ENCODE data around the gene XPO1.
"Not testable (repeated sequence)": the region's sequence is repeated elsewhere in the genome, so short reads cannot be mapped to it uniquely, and the experiment has no call there.

The XPO1 gene, protein sequence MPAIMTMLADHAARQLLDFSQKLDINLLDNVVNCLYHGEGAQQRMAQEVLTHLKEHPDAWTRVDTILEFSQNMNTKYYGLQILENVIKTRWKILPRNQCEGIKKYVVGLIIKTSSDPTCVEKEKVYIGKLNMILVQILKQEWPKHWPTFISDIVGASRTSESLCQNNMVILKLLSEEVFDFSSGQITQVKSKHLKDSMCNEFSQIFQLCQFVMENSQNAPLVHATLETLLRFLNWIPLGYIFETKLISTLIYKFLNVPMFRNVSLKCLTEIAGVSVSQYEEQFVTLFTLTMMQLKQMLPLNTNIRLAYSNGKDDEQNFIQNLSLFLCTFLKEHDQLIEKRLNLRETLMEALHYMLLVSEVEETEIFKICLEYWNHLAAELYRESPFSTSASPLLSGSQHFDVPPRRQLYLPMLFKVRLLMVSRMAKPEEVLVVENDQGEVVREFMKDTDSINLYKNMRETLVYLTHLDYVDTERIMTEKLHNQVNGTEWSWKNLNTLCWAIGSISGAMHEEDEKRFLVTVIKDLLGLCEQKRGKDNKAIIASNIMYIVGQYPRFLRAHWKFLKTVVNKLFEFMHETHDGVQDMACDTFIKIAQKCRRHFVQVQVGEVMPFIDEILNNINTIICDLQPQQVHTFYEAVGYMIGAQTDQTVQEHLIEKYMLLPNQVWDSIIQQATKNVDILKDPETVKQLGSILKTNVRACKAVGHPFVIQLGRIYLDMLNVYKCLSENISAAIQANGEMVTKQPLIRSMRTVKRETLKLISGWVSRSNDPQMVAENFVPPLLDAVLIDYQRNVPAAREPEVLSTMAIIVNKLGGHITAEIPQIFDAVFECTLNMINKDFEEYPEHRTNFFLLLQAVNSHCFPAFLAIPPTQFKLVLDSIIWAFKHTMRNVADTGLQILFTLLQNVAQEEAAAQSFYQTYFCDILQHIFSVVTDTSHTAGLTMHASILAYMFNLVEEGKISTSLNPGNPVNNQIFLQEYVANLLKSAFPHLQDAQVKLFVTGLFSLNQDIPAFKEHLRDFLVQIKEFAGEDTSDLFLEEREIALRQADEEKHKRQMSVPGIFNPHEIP (N-terminal part only)

DNA sequence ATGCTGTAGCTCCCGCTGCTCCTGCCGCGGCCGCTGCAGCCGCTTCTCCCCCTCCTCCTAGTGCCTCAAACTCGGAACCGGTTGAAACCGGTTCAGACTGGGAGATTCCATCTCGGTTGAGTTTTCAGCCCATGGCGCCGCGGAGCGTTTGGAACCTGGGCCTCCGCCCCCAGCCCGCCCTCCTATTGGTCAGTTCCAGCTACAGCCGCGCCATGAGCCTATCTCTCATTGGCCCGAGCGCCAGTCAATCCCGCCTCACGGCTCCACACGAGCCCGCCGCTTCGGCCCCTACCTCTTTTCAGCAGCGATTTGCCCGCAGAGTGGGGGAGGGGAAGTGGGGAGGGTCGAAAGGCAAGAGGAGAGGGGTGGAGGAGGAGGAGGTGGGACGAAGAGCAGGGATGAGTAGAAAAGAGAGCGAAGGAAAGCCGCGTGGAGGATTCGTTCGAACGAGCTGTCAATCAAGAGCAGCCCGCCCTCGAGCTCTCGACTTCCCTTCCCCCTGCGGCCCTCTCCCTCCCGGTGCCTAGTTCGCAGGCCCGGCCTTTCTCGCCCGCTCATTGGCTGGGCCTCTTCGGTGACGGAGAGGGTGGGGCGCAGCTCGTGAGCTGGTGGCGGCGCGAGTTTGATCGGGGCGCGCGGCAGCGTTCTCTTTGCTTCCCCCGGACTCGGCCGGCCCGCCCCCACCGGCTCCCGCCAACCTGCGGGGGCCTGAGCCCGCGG lies at the start of gene XPO1:
Gene XPO1 (minus strand): TSS at position 157 of the 720 bp plus-strand sequence. CDS start 4,459 bp downstream, outside the sequence.
- Mint-ChIP-seq H3K27ac (peak within 1 kb of the TSS; percentile 95), H3K4me3 (peak within 1 kb of the TSS; percentile 84), H3K36me3 (peaks cover 28% of the 10 kb centered on the region), H3K4me1 (peaks cover 38% of the 10 kb centered on the region), H3K9me3 (no peaks in the 10 kb centered on the region), H3K27me3 (peaks cover 10% of the 10 kb centered on the region)
- CTCF ChIA-PET: no interaction called here
- DNase-seq: peak; percentile 99

DNA sequence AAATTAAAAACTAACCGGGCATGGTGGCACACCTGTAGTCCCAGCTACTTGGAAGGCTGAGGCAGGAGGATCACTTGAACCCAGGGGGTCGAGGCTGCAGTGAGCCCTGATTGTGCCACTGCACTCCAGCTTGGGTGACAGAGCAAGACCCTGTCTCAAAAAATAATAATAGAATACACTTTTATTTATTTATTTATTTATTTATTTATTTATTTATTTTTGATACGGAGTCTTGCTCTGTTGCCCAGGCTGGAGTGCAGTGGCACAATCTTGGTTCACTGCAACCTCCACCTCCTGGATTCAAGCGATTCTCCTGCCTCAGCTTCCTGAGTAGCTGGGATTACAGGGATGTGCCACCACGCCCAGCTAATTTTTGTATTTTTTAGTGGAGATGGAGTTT lies 48.8 kb upstream of the XPO1 start:
- H3K36me3 Mint-ChIP-seq, H3K27me3 Mint-ChIP-seq, H3K4me1 Mint-ChIP-seq, H3K27ac Mint-ChIP-seq, CTCF ChIA-PET, H3K4me3 Mint-ChIP-seq, DNase-seq, H3K9me3 Mint-ChIP-seq: not testable (repeated sequence)

GRCh38 chr2:61585383-61585782 lies 47.2 kb upstream of the XPO1 start:
- Mint-ChIP-seq H3K27ac (no peak overlapping the region), H3K4me3 (no peak overlapping the region), H3K9me3 (no peaks in the 10 kb centered on the region), H3K4me1 (peaks cover 5% of the 10 kb centered on the region), H3K36me3 (no peaks in the 10 kb centered on the region), H3K27me3 (no peaks in the 10 kb centered on the region)
- CTCF ChIA-PET: no interaction called here
- no peak for DNase-seq

GRCh38 chr2:61584368-61584767 lies 46.2 kb upstream of the XPO1 start:
- H3K4me3 Mint-ChIP-seq, H3K27me3 Mint-ChIP-seq, H3K4me1 Mint-ChIP-seq, H3K9me3 Mint-ChIP-seq, H3K27ac Mint-ChIP-seq, H3K36me3 Mint-ChIP-seq, DNase-seq, CTCF ChIA-PET: not testable (repeated sequence)

GRCh38 chr2:61582165-61582564 lies 44.0 kb upstream of the XPO1 start:
- no peaks in the 10 kb centered on the region for H3K36me3 Mint-ChIP-seq
- H3K4me1 Mint-ChIP-seq: peaks cover 5% of the 10 kb centered on the region
- no peaks in the 10 kb centered on the region for H3K27me3 Mint-ChIP-seq
- H3K27ac Mint-ChIP-seq: no peak overlapping the region
- no peak overlapping the region for H3K4me3 Mint-ChIP-seq
- CTCF ChIA-PET: interaction anchor here (0.6 kb wide), 1 partner anchor 127 kb away, joined by 7 read pairs; no protein-coding TSS in a partner anchor
- no peaks in the 10 kb centered on the region for H3K9me3 Mint-ChIP-seq
- DNase-seq: no peak

DNA sequence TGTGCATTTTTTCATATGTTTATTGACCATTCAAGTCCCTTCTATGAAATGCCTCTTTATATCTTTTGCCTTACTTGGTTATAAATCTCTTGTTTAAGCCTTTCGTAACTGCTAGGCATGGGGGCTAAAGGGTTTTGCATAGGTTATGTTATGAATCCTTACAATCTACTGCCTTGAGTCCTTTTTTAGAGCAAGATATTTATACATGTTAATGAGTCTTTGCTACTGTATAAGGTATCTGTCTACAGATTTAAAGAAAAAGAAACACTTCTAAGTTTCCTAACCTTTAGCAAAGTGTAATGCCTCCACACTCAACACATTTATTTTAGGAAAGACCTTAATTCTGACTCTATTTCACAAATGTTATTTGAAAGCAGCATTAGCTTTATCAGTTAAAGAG lies 43.6 kb upstream of the XPO1 start:
- no peaks in the 10 kb centered on the region for H3K36me3 Mint-ChIP-seq
- CTCF ChIA-PET: interaction anchor here (0.6 kb wide), 1 partner anchor 128 kb away, joined by 7 read pairs; no protein-coding TSS in a partner anchor
- H3K4me3 Mint-ChIP-seq: no peak overlapping the region
- no peaks in the 10 kb centered on the region for H3K27me3 Mint-ChIP-seq
- DNase-seq: no peak
- H3K9me3 Mint-ChIP-seq: no peaks in the 10 kb centered on the region
- peaks cover 5% of the 10 kb centered on the region for H3K4me1 Mint-ChIP-seq
- H3K27ac Mint-ChIP-seq: no peak overlapping the region

DNA sequence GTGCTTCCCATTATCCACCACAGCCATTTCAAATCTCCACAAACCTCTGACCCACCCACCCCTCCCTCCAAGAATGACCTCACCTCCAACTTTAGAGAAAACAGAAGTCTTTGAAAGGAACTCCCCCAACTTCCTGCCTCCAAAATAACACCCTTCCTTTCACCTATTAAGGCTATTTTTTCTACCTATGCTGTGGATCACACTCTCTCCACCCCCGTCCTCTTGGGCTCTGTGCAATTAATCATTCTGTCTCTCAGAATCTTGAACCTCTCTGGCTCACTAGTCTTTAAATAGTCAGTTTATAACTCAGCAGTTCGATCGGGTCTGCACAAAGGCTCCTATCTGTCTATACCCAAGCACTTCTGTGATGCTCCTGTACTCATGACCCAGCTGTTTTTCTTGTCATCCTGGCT lies 37.3 kb upstream of the XPO1 start:
- Mint-ChIP-seq H3K9me3 (no peaks in the 10 kb centered on the region), H3K4me1 (peaks cover 12% of the 10 kb centered on the region), H3K36me3 (no peaks in the 10 kb centered on the region), H3K27ac (peak overlapping the region; percentile 50), H3K4me3 (no peak overlapping the region), H3K27me3 (no peaks in the 10 kb centered on the region)
- no peak for DNase-seq
- CTCF ChIA-PET: no interaction called here

GRCh38 chr2:61566566-61566965 lies 28.4 kb upstream of the XPO1 start:
- Mint-ChIP-seq H3K9me3 (no peaks in the 10 kb centered on the region), H3K27ac (no peak overlapping the region), H3K27me3 (peaks cover 20% of the 10 kb centered on the region), H3K4me1 (peaks cover 3% of the 10 kb centered on the region), H3K4me3 (no peak overlapping the region), H3K36me3 (no peaks in the 10 kb centered on the region)
- CTCF ChIA-PET: no interaction called here
- DNase-seq: no peak

DNA sequence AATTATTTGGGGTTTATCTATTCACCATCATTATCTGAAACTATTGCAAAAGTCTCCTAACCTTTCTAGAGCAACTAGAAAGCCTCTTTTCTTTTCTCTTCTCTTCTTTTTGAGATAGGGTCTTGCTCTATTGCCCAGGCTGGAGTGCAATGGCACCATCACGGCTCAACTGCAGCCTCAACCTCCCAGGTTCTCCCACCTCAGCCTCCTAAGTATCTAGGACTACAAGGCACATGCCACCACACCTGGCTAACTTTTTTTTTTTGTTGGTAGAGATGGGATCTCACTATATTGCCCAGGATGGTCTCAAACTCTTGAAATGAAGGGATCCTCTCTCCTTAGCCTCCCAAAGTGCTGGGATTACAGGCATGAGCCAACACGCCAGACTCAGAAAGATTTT lies 24.5 kb upstream of the XPO1 start:
- H3K9me3 Mint-ChIP-seq: no peaks in the 10 kb centered on the region
- H3K36me3 Mint-ChIP-seq: no peaks in the 10 kb centered on the region
- no peak overlapping the region for H3K4me3 Mint-ChIP-seq
- CTCF ChIA-PET: no interaction called here
- H3K27me3 Mint-ChIP-seq: peaks cover 27% of the 10 kb centered on the region
- peaks cover 3% of the 10 kb centered on the region for H3K4me1 Mint-ChIP-seq
- no peak overlapping the region for H3K27ac Mint-ChIP-seq
- no peak for DNase-seq

GRCh38 chr2:61558160-61558559 lies 20.0 kb upstream of the XPO1 start:
- no peaks in the 10 kb centered on the region for H3K4me1 Mint-ChIP-seq
- CTCF ChIA-PET: no interaction called here
- H3K4me3 Mint-ChIP-seq: no peak overlapping the region
- no peaks in the 10 kb centered on the region for H3K9me3 Mint-ChIP-seq
- no peaks in the 10 kb centered on the region for H3K36me3 Mint-ChIP-seq
- no peak overlapping the region for H3K27ac Mint-ChIP-seq
- DNase-seq: no peak
- H3K27me3 Mint-ChIP-seq: peaks cover 15% of the 10 kb centered on the region

DNA sequence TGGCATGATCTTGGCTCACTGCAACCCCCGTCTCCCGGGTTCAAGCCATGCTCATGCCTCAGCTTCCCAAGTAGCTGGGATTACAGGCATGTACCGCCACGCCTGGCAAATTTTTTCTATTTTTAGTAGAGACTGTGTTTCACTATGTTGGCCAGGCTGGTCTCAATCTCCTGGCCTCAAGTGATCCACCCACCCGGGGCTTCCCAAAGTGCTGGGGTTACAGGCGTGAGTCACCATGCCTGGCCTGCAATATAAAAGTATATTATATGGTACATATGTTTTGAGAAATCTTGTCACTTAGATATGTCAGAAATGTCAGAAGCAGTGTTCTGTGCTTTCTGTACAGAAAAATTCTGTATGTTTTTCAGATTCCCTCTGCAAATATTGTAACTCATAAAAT lies 19.2 kb upstream of the XPO1 start:
- no peak overlapping the region for H3K4me3 Mint-ChIP-seq
- no peaks in the 10 kb centered on the region for H3K9me3 Mint-ChIP-seq
- CTCF ChIA-PET: no interaction called here
- H3K36me3 Mint-ChIP-seq: no peaks in the 10 kb centered on the region
- H3K27ac Mint-ChIP-seq: no peak overlapping the region
- peaks cover 7% of the 10 kb centered on the region for H3K27me3 Mint-ChIP-seq
- no peak for DNase-seq
- H3K4me1 Mint-ChIP-seq: no peaks in the 10 kb centered on the region

DNA sequence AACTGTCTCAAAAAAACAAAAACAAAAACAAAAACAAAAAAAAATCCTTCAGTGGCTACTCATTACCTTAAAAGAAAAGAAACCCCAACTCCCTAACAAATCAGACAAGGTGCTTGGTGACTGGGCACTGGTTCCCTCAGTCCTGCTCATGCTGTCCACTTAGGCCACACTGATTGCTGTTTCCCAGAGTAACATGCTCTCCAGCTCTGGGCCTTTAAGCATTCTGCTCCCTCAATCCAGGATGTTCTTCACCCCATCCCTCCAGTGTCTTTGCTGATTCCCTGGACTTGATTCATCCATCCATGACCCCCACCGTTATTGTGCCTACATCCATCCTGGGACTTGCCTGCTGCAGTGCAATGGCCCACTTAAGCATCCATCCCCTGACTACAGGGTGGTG lies 16.4 kb upstream of the XPO1 start:
- Mint-ChIP-seq H3K9me3 (no peaks in the 10 kb centered on the region), H3K36me3 (no peaks in the 10 kb centered on the region), H3K4me1 (no peaks in the 10 kb centered on the region), H3K27ac (no peak overlapping the region), H3K4me3 (no peak overlapping the region), H3K27me3 (peaks cover 18% of the 10 kb centered on the region)
- CTCF ChIA-PET: no interaction called here
- no peak for DNase-seq

DNA sequence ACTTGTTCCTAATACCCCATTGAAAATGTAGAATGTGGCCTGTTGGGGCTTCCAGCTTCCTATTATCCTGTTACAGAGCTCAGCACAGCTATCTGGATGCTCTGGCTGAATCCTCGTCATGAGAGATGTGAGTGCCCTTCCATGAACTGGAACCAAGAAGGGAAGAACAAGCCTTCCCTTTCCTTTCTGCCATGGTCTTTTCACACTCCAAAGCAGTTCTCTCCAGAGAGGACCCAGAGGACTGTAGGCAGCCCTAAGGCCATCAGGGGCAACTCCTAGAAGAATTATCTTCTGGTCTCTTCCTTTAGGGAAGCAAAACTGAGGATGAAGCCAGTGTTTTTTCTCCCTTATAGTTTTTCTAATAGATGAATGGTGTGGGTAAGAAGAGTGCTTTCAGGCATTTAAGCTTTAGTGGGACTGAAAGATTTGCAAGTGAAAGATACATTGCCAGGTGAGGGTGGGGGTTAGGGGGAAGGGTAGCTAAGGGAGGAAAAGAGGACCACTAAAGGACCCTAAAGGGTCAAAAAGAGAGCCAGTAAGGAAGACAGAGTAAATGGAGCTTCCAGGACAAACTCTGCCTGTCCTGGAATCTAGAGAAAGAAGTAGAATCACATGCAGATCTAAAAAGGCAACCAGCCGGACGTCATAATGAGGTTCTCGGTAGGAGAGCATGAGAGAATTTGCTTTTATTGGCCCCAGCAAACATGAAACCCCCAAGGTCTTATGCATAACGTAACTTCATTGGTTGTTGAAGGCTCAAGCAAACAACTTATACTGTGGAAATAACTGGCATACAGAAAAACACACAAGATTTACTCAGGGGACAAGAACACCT lies 12.4 kb upstream of the XPO1 start:
- CTCF ChIA-PET: no interaction called here

More for the DNA sequence above, 12.4 kb upstream of the XPO1 start:
- Mint-ChIP-seq H3K4me3 (no peak overlapping the region), H3K4me1 (no peaks in the 10 kb centered on the region), H3K9me3 (no peaks in the 10 kb centered on the region), H3K36me3 (no peaks in the 10 kb centered on the region), H3K27ac (no peak overlapping the region), H3K27me3 (peaks cover 18% of the 10 kb centered on the region)
- no peak for DNase-seq
